PC-3 (cell line): ENCODE measurements around the gene RNF123. TPM values are rescaled to one million over a fixed set of nuclear protein-coding genes. Genes with fewer than 3 reads are reported as not detected.

Experiments
- ATAC-seq: fragments of 200-7000 bp; cut with Tn5 transposase; 2 replicates; pipeline ENCODE4 v1.9.1; 2020; ENCODE audit warnings: mild to moderate bottlenecking, moderate library complexity
- BruUV-seq: library from RNA; stranded (reverse); fragments of 400-500 nt; replicated peaks from 2 replicates; lab custom pipeline; 2021; lab: Mats Ljungman, UMichigan
- CTCF ChIA-PET: fragments of 300-600 bp; sonication (Branson Sonifier 250); formaldehyde crosslinking; loops from one replicate; lab custom pipeline; 2022; ENCODE audit warnings: antibody characterized with exemption; lab: Charles Lee
- POLR2A ChIA-PET: fragments of 300-600 bp; sonication (Branson Sonifier 250); formaldehyde crosslinking; loops from one replicate; lab custom pipeline; 2022; ENCODE audit warnings: antibody characterized with exemption; ENCODE audit not compliant: unreplicated experiment; lab: Charles Lee
- DNase-seq: peaks from one replicate; pipeline ENCODE4 v3.0.0-alpha.2; 2015
- H2AFZ ChIP-seq: fragments of 300-600 bp; sonication (generic); 2 replicates; pipeline ENCODE4 v1.6.0; 2016; ENCODE audit warnings: antibody characterized with exemption, low read length
- H3F3A ChIP-seq: fragments of 300-600 bp; sonication (generic); one replicate; pipeline ENCODE4 v1.6.0; 2017; ENCODE audit warnings: antibody characterized with exemption, low read length, control low read depth, mild to moderate bottlenecking; ENCODE audit not compliant: unreplicated experiment
- H3K27ac ChIP-seq: fragments of 300-600 bp; sonication (generic); 2 replicates; pipeline ENCODE4 v1.5.1; 2016; ENCODE audit warnings: mild to moderate bottlenecking, low read length
- H3K27me3 ChIP-seq: fragments of 300-600 bp; sonication (generic); 2 replicates; pipeline ENCODE4 v1.6.1; 2016; ENCODE audit warnings: low read length, mixed read lengths
- H3K36me3 ChIP-seq: fragments of 300-600 bp; sonication (generic); 2 replicates; pipeline ENCODE4 v1.6.1; 2016; ENCODE audit warnings: low read depth, mixed run types, low read length, mixed read lengths
- H3K4me1 ChIP-seq: fragments of 300-600 bp; sonication (generic); 2 replicates; pipeline ENCODE4 v1.5.1; 2016; ENCODE audit warnings: low read length; ENCODE audit not compliant: insufficient read depth
- H3K4me2 ChIP-seq: fragments of 300-600 bp; sonication (generic); 2 replicates; pipeline ENCODE4 v1.6.0; 2016; ENCODE audit warnings: low read length
- H3K4me3 ChIP-seq: fragments of 300-600 bp; sonication (generic); 2 replicates; pipeline ENCODE4 v1.5.1; 2016; ENCODE audit warnings: mild to moderate bottlenecking, low read length, mixed read lengths
- H3K79me2 ChIP-seq: fragments of 300-600 bp; sonication (generic); 2 replicates; pipeline ENCODE4 v1.6.1; 2017; ENCODE audit warnings: low read length, mixed read lengths
- H3K9ac ChIP-seq: fragments of 300-600 bp; sonication (generic); 2 replicates; pipeline ENCODE4 v1.6.0; 2016; ENCODE audit warnings: mild to moderate bottlenecking, low read length
- H3K9me2 ChIP-seq: fragments of 300-600 bp; sonication (generic); replicated peaks from 2 replicates; pipeline ENCODE4 v1.6.1; 2016; ENCODE audit warnings: mixed run types, low read length, mixed read lengths
- H3K9me3 ChIP-seq: fragments of 300-600 bp; sonication (generic); 2 replicates; pipeline ENCODE4 v1.6.1; 2016; ENCODE audit warnings: low read length, mixed read lengths
- H4K20me1 ChIP-seq: fragments of 300-600 bp; sonication (generic); 2 replicates; pipeline ENCODE4 v1.6.1; 2016; ENCODE audit warnings: low read length, mixed read lengths
- CTCF ChIP-seq: fragments of 300-600 bp; sonication (generic); conservative IDR thresholded peaks from 2 replicates; pipeline ENCODE4 v1.5.1; 2017; ENCODE audit warnings: antibody characterized with exemption, low read depth, mild to moderate bottlenecking, low read length
- EZH2 ChIP-seq: fragments of 300-600 bp; sonication (generic); IDR thresholded peaks from one replicate; pipeline ENCODE4 v1.6.1; 2017; ENCODE audit warnings: antibody characterized with exemption, mild to moderate bottlenecking, low read length; ENCODE audit not compliant: unreplicated experiment
- EZH2phosphoT487 ChIP-seq: fragments of 300-600 bp; sonication (generic); IDR thresholded peaks from 2 replicates; pipeline ENCODE4 v1.6.1; 2018; ENCODE audit warnings: mild to moderate bottlenecking, antibody characterized with exemption, low read length, borderline replicate concordance
- intact Hi-C: fragments of 100-400 bp; cut with micrococcal nuclease; formaldehyde crosslinking; loops from 2 replicates; pipeline ENCODE4 v1.9.0; 2023
- total RNA-seq: library from RNA; depleted of rRNA; stranded (reverse); fragments of >200 nt; gene quantifications from 2 replicates; pipeline ENCODE4 v1.2.3, GENCODE V29; 2014

The RNF123 gene
- total RNA-seq, 1 experiment from 2014 or later = 38.6 TPM

DNA sequence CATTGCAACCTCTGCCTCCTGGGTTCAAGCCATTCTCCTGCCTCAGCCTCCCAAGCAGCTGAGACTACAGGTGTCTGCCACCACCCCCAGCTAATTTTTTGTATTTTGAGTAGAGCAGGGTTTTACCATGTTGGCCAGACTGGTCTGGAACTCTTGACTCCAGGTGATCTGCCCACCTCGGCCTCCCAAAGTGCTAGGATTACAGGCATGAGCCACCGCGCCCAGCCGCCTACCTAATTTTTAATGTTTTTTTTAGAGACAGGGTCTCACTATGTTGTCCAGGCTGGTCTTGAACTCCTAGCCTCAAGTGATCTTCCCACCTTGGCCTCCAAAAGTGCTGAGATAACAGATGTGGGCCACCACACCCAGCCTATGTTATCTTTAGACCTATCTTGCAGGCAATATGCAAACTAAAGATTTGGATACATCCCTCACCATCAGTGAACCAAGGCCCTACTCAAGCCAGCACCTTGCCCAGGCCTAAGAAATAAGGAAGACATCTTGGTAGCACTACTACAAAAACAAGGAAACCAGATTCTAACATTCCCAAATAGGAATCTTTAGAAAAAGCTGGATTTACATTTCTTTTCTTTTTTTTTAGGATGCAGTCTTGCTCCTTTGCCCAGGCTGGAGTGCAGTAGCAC, 40.7 kb downstream of the RNF123 start:
- Histone ChIP-seq H3K4me2 (no peak overlapping the region), H3F3A (no peaks in the 10 kb centered on the region), H3K9ac (no peak overlapping the region), H3K27ac (no peak overlapping the region), H3K79me2 (no peaks in the 10 kb centered on the region), H2AFZ (no peak overlapping the region), H4K20me1 (no peaks in the 10 kb centered on the region), H3K4me1 (no peaks in the 10 kb centered on the region), H3K27me3 (no peaks in the 10 kb centered on the region), H3K4me3 (no peak overlapping the region), H3K36me3 (peaks cover 26% of the 10 kb centered on the region; the same call in 1 of the 2 replicates), H3K9me3 (no peaks in the 10 kb centered on the region), H3K9me2 (no peaks in the 10 kb centered on the region)
- CTCF ChIA-PET = no interaction called here
- POLR2A ChIA-PET = no interaction called here
- TF ChIP-seq EZH2phosphoT487 (no peak), EZH2 (no peak), CTCF (no peak)
- no peak for ATAC-seq
- intact Hi-C loops = no loop called here
- no TSS peak for BruUV-seq
- no peak for DNase-seq

GRCh38 chr3:49732597-49732996, 43.2 kb downstream of the RNF123 start:
- Histone ChIP-seq H3K27ac (no peak overlapping the region), H3K4me1 (no peaks in the 10 kb centered on the region), H3K4me2 (no peak overlapping the region), H3K4me3 (no peak overlapping the region), H3K9me2 (no peaks in the 10 kb centered on the region), H3K9me3 (no peaks in the 10 kb centered on the region), H4K20me1 (no peaks in the 10 kb centered on the region), H3F3A (no peaks in the 10 kb centered on the region), H3K36me3 (peaks cover 34% of the 10 kb centered on the region), H3K27me3 (no peaks in the 10 kb centered on the region), H3K79me2 (no peaks in the 10 kb centered on the region), H2AFZ (no peak overlapping the region), H3K9ac (no peak overlapping the region)
- ChIA-PET POLR2A (interaction anchor here (0.6 kb wide), 1 partner anchor 146 kb away, joined by 7 read pairs; no protein-coding TSS in a partner anchor), CTCF (interaction anchor here (1.0 kb wide), 1 partner anchor 70 kb away, joined by 5 read pairs; the partner anchor contains the start of gene INKA1)
- TF ChIP-seq EZH2phosphoT487 (no peak), CTCF (no peak), EZH2 (no peak)
- ATAC-seq (no peak), DNase-seq (no peak)
- intact Hi-C loops = no loop called here
- no TSS peak for BruUV-seq

DNA sequence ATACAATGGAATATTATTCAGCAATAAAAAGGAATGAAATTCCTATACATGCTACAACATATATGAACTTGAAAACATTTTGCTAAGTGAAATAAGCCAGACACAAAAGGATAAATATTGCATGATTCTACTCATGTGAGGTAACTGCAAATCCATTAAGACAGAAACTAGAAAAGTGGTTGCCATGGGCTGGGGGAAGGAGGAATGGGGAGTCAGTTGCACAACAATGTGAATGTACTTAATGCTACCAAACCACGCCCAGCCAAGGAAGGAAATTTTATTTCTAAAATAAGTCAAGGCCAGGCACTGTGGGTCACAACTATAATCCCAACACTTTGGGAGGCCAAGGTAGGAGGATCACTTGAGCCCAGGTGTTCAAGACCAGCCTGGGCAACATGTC, 44.2 kb downstream of the RNF123 start:
- DNase-seq (no peak), ATAC-seq (no peak)
- Histone ChIP-seq H3F3A (no peaks in the 10 kb centered on the region), H3K36me3 (peaks cover 39% of the 10 kb centered on the region), H3K4me1 (no peaks in the 10 kb centered on the region), H2AFZ (no peak overlapping the region), H3K9me2 (no peaks in the 10 kb centered on the region), H3K4me3 (no peak overlapping the region), H3K9ac (no peak overlapping the region), H3K27me3 (no peaks in the 10 kb centered on the region), H3K79me2 (no peaks in the 10 kb centered on the region), H3K4me2 (no peak overlapping the region), H3K27ac (no peak overlapping the region), H4K20me1 (no peaks in the 10 kb centered on the region), H3K9me3 (no peaks in the 10 kb centered on the region)
- TF ChIP-seq EZH2phosphoT487 (no peak), EZH2 (no peak)
- ChIA-PET CTCF (no interaction called here), POLR2A (interaction anchor here (0.6 kb wide), 1 partner anchor 502 kb away, joined by 9 read pairs; no protein-coding TSS in a partner anchor)
- intact Hi-C loops = no loop called here
- BruUV-seq = no TSS peak
